CD4-positive, alpha-beta T cell treated with Interleukin-17A for 4 hours (primary cell): ENCODE measurements around the gene CCM2L.

Experiments
- DNase-seq: peaks from one replicate; pipeline ENCODE4 v3.0.0-alpha.2; 2020; ENCODE audit warnings: mixed read lengths

Gene CCM2L

DNA sequence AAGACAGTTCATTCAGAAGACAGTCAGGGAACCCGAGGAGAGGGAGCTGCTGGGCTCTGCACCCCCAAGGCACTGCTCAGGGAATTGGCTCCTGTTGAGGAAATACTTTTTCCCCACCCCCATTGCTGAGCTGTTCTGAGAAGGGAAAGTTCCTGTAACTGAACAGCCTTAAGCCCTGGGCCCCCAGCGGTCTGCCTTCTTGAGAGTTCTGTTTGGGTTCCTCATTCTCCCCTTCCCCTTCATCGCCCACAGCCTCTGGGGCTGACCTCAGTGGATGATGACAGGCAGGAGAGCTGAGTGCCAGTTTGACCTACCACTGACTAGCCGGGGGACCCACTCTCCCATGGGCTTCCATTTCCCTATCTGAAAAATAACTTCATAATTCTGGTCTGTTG, 52.5 kb downstream of the CCM2L start:
- DNase-seq: no peak

DNA sequence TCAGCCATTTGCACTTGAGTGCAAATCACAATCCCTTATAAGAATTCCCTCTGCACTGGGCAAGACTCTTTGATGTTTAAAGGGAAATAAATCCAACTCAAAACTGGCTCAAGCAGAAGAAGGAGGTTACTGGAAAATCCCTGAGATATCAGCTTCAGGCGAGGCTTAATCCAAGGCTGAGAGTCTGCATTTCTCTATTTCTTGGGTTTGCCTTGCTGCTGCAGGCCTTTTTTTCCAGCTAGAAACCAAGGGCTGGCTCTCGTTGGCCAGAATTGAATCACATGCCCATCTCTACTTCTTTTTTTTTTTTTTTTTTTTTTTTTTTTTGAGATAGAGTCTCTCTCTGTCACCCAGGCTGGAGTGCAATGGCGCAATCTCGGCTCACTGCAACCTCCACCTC, 53.5 kb downstream of the CCM2L start:
- no peak for DNase-seq

DNA sequence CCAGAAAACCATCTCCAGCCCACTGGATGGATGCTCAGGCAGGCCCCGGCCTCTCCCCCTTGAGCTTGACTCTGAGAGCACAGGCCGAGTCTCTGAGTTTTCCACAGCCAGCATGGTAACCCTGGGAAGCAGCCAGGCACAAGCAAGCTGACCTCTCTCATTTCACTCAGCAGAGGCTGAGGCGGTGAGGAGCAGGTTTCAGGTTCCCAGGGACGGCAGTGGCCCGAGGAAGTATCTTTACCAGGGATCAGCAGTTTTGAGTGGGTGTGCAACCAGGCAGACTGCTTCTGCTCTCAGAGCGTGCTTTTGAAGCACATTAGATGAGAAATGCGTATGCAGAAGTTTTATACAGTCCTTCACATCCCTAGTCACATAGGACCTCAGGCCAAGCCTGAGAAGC, 54.4 kb downstream of the CCM2L start:
- DNase-seq: no peak

DNA sequence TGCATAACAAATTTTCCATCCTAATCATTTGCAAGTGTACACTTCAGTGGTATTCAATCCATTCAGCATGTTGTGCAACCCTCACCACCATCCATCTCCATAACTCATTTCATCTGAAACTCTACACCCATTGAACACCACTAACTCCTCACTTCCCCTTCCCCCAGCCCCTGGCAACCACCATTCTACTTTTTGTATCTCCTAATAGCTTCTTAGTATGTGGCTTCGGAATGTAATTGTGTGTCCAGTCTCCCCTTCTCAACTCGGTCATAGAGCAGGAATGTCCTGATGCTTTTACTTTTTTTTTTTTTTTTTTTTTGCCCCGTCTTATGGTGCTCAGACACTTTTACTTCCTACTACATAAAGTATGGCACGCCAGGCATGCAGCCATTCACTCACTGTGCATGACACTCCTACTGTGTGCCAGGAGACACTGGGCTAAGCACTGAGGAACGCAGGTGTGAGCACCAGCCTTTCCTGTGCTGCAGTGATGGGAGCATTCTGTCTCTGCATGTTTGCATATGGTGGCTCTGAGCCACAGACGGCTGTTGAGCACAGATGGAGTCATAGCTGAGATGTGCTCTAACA, 57.1 kb downstream of the CCM2L start:
- no peak for DNase-seq

DNA sequence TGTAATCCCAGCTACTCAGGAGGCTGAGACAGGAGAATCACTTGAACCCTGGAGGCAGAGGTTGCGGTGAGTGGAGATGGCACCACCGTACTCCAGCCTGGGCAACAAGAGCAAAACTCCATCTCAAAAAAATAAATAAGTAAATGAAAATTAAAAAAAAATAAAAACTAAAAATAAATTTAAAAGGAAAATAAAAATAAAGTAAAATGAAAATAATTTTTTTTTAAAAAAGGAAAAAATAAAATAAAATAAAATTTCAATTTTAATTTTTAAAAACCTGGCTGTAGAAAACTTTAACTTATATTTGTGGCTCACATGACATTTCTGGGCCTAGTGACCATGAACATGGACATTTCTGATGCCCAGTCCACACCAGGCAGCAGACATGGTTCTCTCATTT, 57.9 kb downstream of the CCM2L start:
- no peak for DNase-seq

DNA sequence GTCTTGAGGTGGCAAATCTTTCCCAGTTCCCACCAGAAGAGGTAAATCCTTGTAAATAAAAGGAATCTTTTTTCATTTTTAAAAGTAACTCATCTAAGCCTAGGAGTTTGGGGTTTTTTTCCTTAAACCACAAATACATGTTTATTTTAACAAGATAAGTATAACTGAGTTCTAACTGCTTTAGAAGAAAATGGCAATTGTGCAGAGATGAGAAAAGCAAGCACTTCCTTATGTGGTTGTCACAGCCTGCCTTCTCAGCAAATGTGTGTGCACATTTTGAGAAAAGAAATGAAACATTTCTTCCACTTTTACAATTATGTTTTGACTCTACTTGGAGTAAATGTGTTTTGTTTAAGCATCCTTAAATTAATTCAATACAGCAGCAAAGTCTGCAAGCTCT, 59.5 kb downstream of the CCM2L start:
- no peak for DNase-seq

DNA sequence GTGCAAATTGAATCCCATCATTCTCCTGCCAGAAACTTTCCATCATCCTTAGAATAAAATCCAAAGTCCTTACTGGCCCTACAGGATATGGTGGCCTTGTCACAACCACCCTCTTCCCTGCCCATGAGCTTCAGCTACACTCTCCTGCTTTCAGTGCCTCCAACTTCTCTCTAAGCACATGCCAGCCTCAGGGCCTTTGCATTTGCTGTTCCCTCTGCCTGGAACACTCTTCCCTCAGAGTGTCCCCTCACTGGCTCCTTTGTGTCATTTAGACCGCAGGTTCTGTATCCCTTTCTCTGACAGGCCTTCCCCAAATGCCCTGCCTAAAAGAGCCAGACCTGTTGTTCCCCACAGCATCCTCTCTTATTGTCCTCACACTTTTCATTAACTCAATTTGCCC, 60.0 kb downstream of the CCM2L start:
- no peak for DNase-seq

DNA sequence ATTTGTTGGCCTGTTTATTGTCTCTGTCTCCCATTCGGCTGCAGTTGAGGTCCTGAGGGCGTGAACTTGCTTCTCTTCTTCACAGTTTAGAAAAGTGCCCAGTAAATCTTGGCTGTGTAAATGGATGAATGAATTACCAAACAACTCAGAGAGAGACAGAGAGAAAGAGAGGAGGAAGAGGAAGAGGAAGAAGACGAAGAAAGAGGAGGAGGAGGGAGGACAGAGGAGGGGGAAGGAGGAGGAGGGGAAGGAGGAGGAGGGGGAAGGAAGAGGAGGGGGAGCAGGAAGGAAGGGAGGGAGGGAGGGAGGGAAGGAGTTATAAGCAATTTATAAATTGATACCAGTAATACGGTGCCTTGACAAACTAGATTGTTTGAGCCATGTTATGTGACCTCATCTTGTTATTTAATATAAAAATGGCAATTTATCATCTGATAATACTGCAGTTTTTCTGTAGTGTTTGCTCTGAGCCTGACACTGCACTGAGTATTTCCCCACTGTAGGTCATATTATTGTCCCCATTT, 60.5 kb downstream of the CCM2L start:
- no peak for DNase-seq

DNA sequence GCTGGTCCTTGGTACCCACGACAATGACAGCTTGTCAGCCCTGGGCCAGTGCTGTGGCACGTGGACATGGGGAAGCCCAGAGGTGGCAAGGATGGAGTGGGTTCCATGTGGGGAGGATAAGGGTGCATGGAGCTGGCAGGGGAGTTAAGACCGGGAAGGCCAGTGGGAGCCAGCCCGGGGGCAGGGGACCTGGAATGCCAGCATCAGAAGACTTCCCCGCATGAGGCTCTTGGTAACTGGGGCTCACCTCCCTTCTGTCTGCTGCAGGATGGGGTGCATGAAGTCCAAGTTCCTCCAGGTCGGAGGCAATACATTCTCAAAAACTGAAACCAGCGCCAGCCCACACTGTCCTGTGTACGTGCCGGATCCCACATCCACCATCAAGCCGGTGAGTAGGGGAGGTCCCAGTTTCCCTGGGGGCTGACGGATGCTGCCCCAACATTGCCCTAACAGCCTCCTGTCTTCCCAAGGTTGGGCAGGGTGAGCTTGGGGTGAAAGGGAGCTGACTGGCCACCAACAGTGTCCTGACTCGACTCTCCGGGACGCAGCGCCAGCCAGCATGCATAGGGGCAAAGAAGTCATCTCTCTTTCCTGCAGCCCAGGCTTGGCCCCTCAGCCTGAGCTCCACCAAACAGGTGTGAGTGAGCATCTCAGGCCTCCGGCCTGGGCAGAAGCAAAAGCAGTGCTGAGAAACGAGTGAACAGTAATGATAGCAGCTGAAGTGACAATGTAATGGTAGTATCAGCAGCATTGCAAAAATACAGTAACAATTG, 61.3 kb downstream of the CCM2L start:
- DNase-seq: no peak

DNA sequence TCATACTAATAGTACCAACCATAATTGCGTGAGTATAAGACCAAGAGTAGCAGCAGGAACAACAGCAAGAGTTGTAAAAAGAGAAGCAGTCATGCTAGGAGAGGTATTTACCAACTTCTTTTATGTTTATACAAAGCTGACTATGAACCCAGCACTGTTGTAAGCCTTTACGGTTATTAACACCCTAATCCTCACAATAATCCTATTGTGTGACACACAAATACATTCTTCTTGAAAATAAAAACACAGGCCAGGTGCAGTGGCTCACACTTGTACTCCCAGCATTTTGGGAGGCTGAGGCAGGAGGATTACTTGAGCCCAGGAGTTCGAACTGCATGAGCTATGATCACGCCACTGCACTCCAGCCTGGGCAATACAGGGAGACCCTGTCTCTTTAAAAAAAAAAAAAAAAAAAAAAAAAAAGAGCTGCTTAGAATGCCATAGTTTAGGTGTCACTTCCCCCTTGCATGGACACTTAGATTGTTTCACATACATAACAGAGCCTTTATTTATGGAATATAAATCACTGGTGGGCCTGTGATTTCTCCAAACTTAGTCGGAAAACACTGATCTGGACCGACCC, 62.0 kb downstream of the CCM2L start:
- no peak for DNase-seq

DNA sequence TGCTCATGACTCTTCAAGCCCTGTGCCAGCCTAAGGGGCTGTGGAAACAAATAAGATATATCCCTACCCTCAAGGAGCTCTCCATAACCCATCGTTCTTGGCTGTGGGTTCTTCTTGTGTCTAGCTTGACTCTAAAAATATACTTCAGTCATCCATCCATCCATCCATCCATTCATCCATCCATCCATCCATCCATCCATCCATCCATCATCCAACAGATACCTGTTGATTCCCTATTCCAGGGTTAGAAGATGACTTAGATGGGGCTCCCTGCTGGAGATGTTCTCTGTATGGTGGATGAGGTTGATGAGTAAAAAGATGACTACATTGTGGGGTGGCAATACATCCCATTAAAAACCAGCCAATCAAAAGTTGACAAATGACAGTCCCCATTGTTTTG, 65.3 kb downstream of the CCM2L start:
- no peak for DNase-seq

DNA sequence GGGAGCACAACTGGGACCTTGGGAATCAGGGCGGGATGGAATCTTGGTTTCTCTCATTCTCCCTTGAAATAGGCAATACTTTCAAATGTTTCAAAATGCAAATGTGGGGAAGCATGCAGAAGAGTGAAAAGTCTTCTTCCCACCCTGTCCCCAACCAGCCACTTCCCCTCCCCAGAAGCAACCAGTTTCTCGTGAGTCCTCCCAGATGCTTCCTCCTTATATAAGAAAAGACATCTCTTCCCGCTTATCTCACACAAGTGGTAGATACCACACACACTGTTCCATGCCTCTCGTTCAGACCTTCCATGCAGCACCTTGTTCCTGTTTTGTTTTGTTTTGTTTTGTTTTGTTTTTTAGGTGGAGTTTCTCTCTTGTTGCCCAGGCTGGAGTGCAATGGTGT, 67.0 kb downstream of the CCM2L start:
- DNase-seq: no peak

DNA sequence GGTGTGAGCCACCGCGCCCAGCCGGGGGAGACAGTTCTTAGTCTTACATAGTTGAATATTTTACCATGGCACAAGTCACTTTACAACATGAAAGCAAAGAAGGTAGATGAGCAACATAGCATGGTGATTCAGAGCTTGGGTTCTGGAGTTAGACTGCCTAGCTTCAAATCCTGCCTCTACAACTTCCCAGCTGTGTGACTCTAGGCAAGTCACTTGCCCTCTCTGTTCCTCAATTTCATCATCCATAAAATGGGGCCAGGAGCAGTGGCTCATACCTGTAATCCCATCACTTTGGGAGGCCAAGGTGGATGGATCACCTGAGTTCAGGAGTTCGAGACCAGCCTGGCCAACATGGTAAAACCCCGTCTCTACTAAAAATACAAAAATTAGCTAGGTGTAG, 68.1 kb downstream of the CCM2L start:
- DNase-seq: no peak

DNA sequence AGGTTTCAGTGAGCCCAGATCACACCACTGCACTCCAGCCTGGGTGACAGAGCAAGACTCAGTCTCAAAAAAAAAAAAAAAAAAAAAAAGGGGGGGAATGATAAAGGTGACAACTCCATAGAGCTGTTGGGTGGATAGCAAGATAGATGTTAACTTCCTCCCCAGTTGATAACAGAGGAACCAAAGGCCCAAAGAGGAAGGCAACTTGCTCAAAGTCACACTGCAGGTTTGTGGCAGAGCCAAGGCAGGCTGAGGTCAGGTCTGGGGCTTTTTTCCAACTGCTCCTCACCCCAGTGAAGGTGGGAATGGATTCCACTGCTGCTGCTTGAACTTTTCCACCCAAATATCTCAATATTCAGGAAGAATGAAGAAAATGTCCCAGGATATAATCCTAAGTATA, 68.6 kb downstream of the CCM2L start:
- DNase-seq: no peak

DNA sequence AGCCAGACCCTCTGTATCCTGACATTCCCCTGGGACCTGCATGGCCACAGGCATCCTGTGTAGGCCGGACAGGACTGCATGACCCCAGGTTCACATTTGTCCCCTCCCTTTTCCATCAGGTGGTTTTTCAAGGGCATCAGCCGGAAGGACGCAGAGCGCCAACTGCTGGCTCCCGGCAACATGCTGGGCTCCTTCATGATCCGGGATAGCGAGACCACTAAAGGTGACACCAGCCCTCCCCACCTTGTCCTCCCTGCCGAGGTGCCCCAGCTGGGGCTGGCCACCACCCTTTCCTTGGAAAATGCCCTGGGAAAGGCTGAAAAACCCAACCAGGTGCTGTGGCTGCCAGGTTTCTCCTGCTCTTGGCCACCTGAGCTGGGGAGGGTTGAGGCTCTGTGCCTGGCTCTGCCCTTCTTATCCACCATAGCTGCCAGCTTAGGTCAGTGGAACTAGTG, 69.4 kb downstream of the CCM2L start:
- no peak for DNase-seq

DNA sequence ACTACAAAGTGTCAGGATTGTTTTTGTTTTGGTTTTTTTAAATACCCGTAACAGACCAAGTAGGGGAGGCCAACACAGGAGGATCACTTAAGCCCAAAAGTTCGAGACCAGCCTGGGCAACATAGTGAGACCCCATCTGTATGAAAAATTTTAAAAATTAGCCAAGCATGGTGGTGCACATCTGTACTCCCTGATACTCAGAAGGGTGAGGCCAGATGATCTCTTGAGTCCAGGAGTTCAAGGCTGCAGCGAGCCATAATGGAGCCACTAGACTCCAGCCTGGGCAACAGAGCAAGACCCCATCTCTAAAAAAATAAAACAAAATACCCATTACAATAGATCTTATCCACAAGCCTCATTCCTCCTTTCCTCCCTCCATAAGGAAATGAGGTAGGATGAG, 70.5 kb downstream of the CCM2L start:
- no peak for DNase-seq
